Measurements from ENCODE around the gene JARID2. TPM values are rescaled to one million over a fixed set of nuclear protein-coding genes. Genes with fewer than 3 reads are reported as not detected.

Gene JARID2
- total RNA-seq, 1 donor from 2014 or later, result 65.6 TPM

- Mint-ChIP-seq H3K27ac (no peak overlapping the region), H3K4me1 (ENCODE audit: low read depth) (peaks cover 20% of the 10 kb centered on the region), H3K9me3 (ENCODE audit: low read depth) (no peaks in the 10 kb centered on the region), H3K36me3 (ENCODE audit: insufficient read depth) (peaks cover 12% of the 10 kb centered on the region), H3K4me3 (ENCODE audit: low read depth) (no peak overlapping the region), H3K27me3 (no peaks in the 10 kb centered on the region)
- no peak for TF ChIP-seq CTCF (IDR thresholded peaks at IDR 0.05; ENCODE audit: unreplicated experiment)
- no peak for DNase-seq (ENCODE audit: low spot score, unreplicated experiment)
Observed at GRCh38 chr6:15451738-15452137, 205.9 kb downstream of the JARID2 start.

GRCh38 chr6:15452182-15452941, 206.5 kb downstream of the JARID2 start:
- Mint-ChIP-seq H3K4me1 (ENCODE audit: low read depth) (peaks cover 19% of the 10 kb centered on the region), H3K27me3 (no peaks in the 10 kb centered on the region), H3K9me3 (ENCODE audit: low read depth) (no peaks in the 10 kb centered on the region), H3K27ac (no peak overlapping the region), H3K4me3 (ENCODE audit: low read depth) (no peak overlapping the region), H3K36me3 (ENCODE audit: insufficient read depth) (peaks cover 12% of the 10 kb centered on the region)
- DNase-seq (ENCODE audit: low spot score, unreplicated experiment), result no peak
- no peak for TF ChIP-seq CTCF (IDR thresholded peaks at IDR 0.05; ENCODE audit: unreplicated experiment)

- H3K27ac Mint-ChIP-seq, result peak overlapping the region; percentile 68
- no peak for DNase-seq (ENCODE audit: low spot score, unreplicated experiment)
- H3K27me3 Mint-ChIP-seq, result no peaks in the 10 kb centered on the region
- TF ChIP-seq CTCF (IDR thresholded peaks at IDR 0.05; ENCODE audit: unreplicated experiment), result no peak
- no peaks in the 10 kb centered on the region for H3K9me3 Mint-ChIP-seq (ENCODE audit: low read depth)
- peaks cover 12% of the 10 kb centered on the region for H3K36me3 Mint-ChIP-seq (ENCODE audit: insufficient read depth)
- peaks cover 18% of the 10 kb centered on the region for H3K4me1 Mint-ChIP-seq (ENCODE audit: low read depth)
- H3K4me3 Mint-ChIP-seq (ENCODE audit: low read depth), result no peak overlapping the region
Observed at GRCh38 chr6:15453186-15453585, 207.3 kb downstream of the JARID2 start.

DNA sequence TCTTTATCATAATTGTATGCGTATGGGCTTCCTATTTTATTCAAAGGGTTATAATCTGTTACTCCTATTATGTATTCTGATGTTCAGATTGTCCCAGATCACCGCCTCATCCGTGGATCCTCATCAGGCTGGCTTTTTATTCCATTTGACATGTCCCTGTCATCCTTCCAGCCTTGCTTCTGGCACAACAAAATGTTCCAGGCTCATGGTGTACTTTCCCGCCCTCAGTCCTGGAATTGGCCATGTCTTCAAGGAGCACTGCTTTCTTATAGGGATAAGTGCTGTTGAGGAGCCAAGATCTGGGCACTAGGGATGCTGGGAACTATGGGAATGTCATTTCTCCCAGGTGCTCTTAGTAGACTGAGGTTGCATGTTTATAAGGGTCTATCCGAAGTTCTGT, 207.8 kb downstream of the JARID2 start:
- H3K27me3 Mint-ChIP-seq, result no peaks in the 10 kb centered on the region
- no peak for DNase-seq (ENCODE audit: low spot score, unreplicated experiment)
- peaks cover 21% of the 10 kb centered on the region for H3K4me1 Mint-ChIP-seq (ENCODE audit: low read depth)
- H3K9me3 Mint-ChIP-seq (ENCODE audit: low read depth), result no peaks in the 10 kb centered on the region
- peaks cover 12% of the 10 kb centered on the region for H3K36me3 Mint-ChIP-seq (ENCODE audit: insufficient read depth)
- no peak overlapping the region for H3K27ac Mint-ChIP-seq
- TF ChIP-seq CTCF (IDR thresholded peaks at IDR 0.05; ENCODE audit: unreplicated experiment), result no peak
- H3K4me3 Mint-ChIP-seq (ENCODE audit: low read depth), result no peak overlapping the region

GRCh38 chr6:15456422-15456821, 210.6 kb downstream of the JARID2 start:
- Mint-ChIP-seq H3K4me3 (ENCODE audit: low read depth) (no peak overlapping the region), H3K36me3 (ENCODE audit: insufficient read depth) (peaks cover 12% of the 10 kb centered on the region), H3K27ac (no peak overlapping the region), H3K27me3 (no peaks in the 10 kb centered on the region), H3K9me3 (ENCODE audit: low read depth) (no peaks in the 10 kb centered on the region), H3K4me1 (ENCODE audit: low read depth) (peaks cover 20% of the 10 kb centered on the region)
- DNase-seq (ENCODE audit: low spot score, unreplicated experiment), result no peak
- TF ChIP-seq CTCF (IDR thresholded peaks at IDR 0.05; ENCODE audit: unreplicated experiment), result no peak

Measured in progenitor cell of endocrine pancreas (in vitro differentiated cells).